GM19397 (cell line): ENCODE measurements around the gene AP2A2.
"Not testable (repeated sequence)": the region's sequence is repeated elsewhere in the genome, so short reads cannot be mapped to it uniquely, and the experiment has no call there.

Experiments
- ATAC-seq: cut with Tn5 transposase; IDR thresholded peaks from one replicate; pipeline ENCODE4 v1.9.1; 2021; ENCODE audit warnings: mild to moderate bottlenecking, moderate library complexity; ENCODE audit not compliant: unreplicated experiment

The AP2A2 gene

DNA sequence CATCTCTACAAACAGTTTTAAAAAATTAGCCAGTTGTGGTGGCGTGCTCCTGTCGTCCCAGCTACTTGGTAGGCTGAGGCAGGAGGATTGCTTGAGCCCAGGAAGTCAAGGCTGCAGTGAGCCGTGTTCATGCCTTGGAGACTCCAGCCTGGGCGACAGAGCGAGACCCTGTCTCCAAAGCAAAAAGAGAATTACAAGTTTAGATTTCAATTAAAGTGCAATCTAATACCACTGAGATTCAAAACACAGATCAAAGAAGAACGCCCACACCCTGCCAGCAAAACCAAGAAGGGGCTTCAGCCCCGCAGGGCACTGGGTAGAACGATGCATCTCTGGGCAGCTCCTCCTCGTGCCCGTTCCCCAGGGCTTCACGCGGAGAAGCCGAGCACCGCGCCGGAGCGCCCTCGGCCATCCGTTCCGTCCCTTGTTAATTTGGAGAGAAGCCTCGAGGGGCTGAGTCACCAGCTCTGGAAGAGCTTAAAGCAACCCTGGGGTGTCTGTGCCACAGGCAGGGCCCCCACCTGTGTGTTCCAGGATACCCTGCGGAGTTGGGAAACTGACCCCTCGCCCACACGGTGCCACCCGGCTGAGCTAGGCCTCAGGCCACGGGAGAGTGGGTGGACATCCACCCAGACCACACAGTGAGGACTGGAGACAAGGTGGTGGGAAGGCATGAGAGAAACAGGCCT lies 47.0 kb downstream of the AP2A2 start:
- no peak for ATAC-seq

DNA sequence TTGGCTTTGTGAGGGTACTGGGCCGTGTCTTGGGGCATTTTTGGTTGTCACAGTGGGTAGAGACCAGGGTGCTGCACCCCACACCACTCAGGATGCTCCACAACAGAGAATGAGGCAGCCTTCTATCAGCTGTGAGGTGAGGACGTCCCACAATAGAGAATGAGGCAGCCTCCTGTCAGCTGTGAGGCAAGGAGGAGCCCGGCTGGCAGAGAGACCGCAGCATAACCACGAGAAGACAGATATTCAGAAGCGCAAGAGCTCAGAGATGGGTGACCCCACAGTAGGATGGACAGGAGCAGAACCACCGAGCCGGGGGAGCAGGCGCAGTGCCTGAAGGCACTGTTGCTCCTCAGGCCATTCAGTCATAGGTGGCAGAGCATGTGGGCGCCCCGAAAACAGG lies 47.6 kb downstream of the AP2A2 start:
- no peak for ATAC-seq

DNA sequence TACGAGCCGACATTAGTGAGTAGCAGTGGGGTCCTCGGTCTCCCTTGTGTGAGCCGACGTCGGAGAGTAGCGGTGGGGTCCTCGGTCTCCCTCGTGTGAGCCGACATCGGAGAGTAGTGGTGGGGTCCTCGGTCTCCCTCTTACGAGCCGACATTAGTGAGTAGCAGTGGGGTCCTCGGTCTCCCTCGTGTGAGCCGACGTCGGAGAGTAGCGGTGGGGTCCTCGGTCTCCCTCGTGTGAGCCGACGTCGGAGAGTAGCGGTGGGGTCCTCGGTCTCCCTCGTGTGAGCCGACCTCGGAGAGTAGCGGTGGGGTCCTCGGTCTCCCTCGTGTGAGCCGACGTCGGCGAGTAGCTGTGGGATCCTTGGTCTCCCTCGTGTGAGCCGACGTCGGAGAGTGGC lies 49.7 kb downstream of the AP2A2 start:
- not testable (repeated sequence) for ATAC-seq

DNA sequence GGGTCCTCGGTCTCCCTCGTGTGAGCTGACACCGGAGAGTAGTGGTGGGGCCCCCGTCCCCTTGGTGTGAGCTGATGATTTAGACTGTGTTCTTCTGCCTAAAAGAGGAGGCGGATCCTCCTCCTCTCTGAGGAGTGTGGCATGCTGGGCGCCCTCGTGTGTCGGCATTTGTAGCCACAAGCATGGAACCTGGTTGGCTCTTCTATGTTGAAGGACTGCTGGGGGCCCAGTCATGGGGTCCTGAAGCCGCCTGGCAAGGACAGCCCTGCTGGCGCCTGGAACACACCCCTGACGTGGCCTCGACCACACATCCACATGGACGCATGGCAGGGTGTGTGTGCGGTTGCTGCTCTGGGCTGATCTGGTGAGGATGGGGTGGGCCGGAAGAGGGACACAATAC lies 50.2 kb downstream of the AP2A2 start:
- ATAC-seq, result no peak

DNA sequence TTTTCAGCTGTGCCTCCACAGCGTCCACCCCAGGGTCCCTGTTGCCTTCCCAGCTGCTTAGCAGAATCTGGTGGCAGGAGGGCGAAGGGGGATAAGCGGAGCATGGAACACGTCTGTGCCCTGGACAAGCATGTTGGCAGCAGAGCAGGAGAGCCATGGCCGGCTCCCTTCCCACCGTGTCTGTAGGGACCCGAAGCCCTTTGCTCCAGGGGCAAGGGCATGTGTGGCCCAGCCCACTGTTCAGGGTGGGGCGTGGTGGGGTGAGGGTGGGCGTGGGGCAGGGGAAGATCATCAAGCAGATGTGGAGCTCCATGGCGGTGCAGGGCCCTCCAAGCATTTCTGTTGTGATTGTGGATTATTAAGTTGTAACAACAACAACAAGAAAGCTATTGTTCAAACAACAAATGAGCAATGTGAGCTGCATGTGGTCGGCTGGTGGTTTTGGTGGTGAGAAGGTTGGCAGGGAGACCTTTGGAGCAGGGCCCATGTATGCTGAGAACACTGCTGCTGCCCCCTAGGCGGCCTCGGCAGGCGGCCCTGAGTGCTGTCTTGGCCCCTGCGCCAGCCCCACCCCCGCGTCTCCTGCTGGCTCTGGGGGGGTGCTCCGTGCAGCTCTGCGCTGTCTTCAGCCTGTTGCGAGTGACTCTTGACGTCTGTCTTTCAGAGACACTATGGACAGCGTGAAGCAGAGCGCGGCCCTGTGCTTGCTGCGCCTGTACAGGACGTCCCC lies 50.9 kb downstream of the AP2A2 start:
- no peak for ATAC-seq

DNA sequence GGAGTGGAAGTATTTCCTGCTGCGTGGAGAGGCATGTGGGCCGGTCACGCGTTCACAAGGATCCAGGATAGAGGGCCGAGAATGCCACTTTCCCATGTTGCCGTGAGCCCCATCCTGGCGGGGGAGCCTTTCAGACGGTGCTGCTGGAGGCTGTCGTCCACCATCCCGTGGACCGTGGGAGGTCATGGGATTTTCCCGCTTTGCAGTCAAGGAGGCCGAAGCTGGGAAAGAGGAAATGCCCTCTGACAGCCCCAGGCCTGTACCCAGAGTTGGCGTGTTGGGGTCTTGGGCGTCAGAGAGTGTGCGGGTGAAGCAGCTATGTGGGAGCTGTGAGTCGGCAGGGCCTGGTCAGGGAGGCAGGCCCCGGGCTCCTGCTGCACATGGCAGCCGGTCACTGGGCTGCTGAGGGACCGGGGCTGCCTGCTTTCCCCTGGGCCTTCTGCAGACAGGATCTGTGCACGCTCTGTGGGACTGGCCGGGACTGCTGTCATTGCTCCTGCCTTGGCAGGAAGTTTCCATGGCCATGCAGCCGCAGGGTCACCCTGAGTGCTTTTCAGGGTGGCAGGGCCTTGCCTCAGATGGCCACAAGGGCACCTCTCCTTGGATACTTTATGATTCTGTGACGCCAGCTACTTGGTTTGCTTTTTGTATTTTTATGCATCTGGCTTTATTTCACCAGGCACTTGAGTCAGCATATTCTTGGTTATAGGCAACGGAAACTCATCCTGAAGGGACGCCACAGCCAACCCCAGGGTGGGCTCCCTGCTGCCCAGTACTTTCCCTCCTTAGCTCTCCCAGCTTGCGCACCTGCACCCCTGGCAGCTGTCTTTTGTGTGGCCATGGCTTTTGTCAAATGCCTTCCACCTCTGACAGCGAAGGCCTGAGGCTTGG lies 52.4 kb downstream of the AP2A2 start:
- ATAC-seq, result no peak

DNA sequence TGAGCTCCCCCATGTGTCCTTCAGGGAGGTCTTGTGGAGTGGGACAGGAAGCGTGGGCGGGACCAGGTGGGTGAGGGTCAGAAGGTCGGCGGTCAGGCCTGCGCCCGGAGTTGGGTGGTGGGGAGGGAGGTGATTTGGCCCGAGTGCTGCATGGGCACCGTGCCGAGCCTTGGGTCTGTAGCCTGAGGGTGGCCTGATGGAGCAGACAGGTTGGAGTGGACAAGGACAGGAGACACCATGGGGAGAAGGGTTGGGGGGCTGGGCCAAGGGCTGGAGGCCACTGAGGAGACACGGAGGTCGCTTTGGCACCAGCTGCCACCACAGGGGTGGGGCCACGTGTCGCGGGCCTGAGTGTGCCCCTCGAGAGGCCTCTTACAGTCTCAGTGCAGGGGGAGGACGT lies 53.1 kb downstream of the AP2A2 start:
- ATAC-seq, result no peak

DNA sequence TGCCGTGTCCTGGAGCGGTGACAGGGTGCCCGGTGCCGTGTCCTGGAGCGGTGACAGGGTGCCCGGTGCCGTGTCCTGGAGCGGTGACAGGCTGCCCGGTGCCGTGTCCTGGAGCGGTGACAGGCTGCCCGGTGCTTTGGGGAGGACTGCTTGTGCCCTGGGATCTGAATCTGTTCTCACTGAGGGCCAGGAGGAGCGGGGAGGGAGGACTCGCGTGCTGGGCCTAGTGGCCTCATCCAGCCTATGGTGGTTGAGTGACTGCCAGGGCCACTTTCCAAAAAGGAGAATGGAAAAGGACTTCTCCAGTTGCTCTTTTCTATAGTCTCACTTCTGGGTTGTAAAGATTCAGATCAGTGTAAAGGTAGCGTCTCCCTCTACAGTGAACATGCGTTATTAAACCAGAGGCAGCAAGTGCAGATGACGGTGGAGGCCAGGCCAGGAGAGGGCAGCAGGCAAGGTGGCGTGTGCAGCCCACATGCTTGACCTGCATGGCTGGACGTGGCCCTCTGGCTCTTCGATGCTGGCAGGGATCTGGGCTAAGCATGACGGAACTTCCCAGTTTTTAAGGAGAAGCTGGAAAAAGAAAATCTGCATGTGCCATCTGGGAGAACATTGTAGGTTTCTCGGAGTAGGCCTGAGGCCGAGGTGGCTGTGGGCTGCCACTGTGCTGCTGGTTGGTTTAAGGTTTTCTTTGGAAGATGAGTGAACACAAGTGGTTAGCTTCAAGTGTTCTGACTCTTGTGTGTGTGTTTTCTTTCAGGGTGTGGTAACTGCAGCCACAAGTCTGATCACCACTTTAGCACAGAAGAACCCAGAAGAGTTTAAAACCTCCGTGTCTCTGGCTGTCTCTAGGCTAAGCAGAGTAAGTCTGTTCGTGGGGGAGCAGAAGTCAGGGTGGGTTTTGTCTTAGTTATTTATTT lies 55.0 kb downstream of the AP2A2 start:
- ATAC-seq, result no peak

DNA sequence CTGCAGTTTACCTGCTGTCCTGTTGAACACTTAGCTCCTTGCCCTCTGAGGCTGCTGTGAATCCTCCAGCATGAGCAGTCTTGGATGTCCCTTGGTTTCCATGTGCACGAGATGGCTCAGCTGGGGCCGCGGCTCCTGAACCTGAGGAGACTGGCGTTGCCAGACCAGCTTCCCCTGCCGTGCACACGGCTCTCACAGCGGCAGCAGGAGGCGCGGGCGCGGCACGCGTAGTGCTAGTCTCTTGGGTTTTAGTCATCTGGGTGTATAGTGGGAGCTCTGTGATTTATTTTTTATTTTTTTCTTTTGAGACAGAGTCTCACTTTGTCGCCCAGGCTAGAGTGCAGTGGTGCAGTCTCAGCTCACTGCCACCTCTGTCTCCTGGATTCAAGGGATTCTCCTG lies 56.1 kb downstream of the AP2A2 start:
- ATAC-seq, result no peak

DNA sequence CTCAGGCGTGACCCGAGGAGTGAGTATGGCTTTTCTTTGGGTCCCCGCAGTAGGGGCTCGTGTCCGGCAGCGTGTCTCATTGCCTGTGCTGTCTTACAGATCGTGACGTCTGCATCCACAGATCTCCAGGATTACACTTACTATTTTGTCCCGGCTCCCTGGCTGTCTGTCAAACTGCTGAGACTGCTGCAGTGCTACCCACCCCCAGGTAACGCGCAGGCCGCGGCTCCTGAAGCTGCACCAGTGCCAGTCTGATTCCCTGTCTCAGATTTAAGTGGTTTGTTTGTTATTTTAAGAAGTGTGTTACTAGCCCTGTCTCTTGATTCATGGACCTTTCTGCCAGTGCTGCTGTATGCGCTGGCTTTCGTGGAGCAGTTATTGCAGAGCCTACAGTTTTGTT lies 58.9 kb downstream of the AP2A2 start:
- no peak for ATAC-seq

DNA sequence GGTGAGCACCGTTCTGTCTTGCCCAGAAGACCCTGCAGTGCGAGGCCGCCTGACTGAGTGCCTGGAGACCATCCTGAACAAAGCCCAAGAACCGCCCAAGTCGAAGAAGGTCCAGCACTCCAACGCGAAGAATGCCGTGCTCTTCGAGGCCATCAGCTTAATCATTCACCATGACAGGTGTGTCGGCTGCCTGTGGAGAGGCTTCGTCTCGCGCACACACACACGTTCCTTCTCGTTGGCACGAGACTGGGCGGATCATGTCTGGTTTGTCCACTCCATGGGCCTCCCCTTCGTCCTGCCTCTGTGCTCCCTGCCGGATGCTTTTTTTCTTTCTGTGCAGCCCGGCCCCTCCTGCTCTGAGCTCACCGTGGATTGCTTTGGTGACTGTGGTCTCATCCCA lies 59.7 kb downstream of the AP2A2 start:
- ATAC-seq, result no peak

DNA sequence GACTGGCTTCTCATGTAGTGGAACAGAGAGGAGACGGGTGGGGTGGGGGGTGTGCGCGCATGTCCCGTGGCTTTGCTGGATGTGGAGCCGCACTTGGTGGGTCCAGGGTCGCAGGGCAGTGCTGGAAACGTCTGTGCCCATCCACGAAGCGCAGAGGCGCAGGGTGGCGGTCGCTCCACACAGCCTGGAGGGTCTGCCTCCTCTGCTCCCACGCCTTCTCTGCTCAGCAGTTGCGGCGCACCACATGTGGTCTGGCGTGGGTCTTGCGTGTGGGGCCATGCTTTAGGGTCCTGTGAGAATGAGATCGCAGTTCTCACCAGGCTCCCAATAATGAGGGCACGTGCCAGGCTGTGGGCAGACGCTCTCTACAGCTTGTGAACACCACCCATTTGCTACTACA lies 60.2 kb downstream of the AP2A2 start:
- ATAC-seq, result no peak

DNA sequence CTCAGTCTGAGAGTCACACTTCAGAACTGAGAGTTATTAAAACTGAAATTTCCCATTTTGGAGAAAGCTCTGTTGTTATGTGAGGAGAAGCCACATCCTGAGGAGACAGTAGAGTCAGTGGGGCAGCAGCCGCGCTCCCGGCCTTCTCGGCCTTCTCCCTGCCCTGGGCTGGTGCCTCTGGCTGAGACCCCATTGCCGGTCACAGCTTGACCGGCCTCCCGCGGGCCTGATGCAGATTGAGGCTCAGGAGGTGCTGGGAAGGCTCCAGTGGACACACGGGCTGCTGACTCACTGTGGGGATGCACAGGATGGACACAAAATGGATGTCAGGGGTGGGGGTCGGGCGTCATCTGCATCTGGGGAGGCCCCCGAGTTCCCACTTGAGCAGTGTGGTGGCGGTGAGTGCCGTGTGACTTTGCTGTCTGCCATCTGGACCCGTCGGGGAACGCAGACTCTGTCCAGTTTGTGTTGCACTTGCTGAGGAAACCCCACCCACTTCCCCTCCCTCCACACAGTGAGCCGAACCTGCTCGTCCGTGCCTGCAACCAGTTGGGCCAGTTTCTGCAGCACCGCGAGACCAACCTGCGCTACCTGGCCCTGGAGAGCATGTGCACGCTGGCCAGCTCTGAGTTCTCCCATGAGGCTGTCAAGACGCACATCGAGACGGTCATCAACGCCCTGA lies 60.7 kb downstream of the AP2A2 start:
- ATAC-seq, result no peak

DNA sequence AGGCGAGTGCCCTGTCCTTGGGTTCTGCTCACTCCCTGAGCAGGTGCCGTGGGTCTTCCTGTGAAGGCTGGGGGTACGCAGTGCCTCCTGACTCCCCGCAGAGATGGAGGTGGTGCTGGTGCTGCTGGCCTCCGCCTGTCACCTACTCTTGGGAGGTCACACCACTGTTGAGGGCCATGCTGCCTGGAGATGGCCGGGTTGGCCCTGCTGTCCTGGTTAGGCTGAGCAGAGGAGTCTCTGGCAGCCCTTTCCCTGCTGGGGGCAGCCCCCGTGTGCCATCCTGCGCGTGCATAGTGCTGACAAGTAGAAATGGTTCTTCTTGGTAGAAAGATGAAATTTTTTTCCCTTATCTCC lies 61.3 kb downstream of the AP2A2 start:
- ATAC-seq, result no peak

DNA sequence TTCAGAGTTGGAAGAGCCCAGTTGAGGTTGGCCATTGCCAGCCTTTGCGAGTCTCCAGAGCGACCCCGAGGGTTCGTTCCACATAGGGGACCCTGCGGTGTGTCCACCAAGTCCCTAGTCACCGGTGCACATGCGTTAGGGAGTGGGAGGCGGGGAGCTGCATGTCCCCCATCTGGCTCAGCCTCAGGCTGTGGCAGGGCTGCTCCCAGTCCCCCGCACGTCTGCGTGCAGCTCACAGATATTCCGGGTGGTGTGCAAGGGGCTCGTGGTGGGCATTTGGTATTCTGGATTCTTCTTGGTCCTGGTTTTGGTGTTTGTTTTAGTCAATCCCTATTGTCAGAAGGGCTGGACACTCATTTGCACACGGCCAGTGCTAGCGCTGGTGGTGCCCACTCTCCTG lies 62.0 kb downstream of the AP2A2 start:
- ATAC-seq, result no peak

DNA sequence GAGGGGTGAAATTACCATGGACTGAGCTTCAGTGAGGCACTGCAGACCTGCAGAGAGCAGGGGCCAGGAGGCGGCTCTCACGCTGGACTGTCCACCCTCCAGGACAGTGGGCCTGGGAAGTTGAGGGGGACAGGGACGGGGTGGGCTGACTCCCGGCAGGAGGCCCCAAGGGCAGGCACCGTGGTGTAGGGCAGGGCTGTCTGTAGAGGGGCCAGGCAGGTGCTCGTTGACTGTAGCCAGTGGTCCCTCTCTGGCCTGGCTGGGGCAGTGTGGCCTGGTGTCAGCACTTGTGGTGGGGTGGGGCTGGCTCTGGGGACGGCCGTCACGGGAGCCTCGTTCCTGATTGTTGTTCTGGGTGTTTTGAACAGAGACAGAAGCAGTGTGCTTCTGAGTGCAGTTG lies 64.4 kb downstream of the AP2A2 start:
- ATAC-seq, result no peak

DNA sequence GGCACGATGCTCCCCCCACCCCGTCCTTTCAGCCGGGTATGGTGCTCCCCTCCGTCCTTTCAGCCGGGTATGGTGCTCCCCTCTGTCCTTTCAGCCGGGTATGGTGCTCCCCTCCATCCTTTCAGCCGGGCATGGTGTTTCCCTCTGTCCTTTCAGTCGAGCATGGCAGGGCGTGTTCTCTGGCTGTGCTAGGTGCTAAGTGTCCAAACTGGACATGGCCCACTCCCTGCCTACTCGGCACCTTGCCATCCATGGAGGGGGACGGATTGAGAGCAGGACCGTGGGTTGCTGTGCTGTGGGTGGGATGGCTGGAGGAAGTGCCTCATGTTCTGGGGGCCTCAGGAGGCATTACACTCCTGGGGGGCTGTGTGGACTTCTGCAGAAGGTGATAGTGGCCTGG lies 65.4 kb downstream of the AP2A2 start:
- no peak for ATAC-seq

DNA sequence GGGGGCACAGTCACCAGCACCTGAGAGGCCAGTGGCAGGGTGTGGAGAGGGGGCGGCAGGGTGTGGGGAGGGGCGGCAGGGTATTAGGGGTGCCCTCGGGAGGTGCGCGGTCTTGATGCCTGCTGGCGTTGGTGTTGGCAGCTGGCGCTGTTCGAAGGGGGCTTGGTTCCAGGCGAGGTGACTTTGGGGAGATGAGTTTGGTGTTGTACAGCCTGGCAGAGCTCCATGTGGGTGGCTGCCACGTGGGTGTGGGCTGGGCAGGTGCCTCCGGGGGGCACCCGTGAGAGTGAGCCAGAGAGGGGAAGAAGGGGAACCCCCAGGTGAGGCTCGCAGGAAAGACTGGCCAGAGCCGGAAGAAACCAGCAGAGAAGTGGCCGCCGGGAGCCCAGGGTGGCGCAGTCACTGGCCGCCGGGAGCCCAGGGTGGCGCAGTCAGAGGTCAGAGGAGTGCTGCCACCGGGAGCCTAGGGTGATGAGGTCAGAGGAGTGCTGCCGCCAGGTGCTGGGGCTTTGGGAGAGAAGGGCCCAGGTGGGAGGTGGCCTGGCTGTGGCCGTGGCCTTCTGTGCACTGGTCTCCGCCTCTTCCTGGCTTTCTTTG lies 66.1 kb downstream of the AP2A2 start:
- ATAC-seq, result no peak

DNA sequence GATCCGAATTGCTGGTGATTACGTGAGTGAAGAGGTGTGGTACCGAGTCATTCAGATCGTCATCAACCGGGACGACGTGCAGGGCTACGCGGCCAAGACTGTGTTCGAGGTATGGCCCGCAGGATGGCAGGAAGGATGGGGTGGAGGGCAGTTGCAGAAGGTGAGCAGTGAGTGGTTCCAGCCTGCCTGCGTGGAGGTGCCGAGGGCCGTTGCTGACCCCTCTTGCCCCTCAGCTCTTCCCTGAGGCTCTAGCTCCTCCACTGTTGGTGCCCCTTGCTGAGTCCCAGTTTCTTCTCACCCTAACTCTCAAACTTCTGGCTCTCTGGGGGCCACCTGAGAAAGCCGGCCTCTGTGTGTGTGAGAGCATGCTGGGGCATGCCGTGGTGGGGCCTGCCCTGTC lies 66.9 kb downstream of the AP2A2 start:
- ATAC-seq, result no peak

DNA sequence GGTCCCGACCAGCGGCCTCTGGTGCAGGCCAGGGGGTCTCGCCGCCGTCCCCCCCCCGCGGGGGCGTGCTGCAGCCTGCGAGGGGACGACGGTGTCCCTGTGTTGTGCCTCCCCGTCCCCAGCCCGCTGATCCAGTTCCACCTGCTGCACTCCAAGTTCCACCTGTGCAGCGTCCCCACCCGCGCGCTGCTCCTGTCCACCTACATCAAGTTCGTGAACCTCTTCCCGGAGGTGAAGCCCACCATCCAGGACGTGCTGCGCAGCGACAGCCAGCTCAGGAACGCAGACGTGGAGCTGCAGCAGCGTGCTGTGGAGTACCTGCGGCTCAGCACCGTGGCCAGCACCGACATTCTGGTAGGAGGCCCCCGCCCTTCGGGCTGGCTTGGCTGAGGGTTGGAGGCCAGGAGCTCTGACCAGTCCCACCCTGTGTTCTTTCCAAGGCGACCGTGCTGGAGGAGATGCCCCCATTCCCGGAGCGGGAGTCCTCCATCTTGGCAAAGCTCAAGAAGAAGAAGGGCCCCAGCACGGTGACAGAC lies 68.0 kb downstream of the AP2A2 start:
- no peak for ATAC-seq
